Measurements from ENCODE around the gene ARHGEF38.

- TF ChIP-seq, protein P1, sequence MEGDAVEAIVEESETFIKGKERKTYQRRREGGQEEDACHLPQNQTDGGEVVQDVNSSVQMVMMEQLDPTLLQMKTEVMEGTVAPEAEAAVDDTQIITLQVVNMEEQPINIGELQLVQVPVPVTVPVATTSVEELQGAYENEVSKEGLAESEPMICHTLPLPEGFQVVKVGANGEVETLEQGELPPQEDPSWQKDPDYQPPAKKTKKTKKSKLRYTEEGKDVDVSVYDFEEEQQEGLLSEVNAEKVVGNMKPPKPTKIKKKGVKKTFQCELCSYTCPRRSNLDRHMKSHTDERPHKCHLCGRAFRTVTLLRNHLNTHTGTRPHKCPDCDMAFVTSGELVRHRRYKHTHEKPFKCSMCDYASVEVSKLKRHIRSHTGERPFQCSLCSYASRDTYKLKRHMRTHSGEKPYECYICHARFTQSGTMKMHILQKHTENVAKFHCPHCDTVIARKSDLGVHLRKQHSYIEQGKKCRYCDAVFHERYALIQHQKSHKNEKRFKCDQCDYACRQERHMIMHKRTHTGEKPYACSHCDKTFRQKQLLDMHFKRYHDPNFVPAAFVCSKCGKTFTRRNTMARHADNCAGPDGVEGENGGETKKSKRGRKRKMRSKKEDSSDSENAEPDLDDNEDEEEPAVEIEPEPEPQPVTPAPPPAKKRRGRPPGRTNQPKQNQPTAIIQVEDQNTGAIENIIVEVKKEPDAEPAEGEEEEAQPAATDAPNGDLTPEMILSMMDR (IDR thresholded peaks at IDR 0.05), result no peak
- TF ChIP-seq POLR2A (IDR thresholded peaks at IDR 0.05), result no peak
Observed at GRCh38 chr4:105677709-105678108, 125.3 kb downstream of the ARHGEF38 start.

Measured in ovary (tissue), 3 donors.